ENCODE data around the gene UPF3A.
A peak's percentile ranks its signal among the peaks of the same experiment; 100 is the strongest.
"Not testable (repeated sequence)": the region's sequence is repeated elsewhere in the genome, so short reads cannot be mapped to it uniquely, and the experiment has no call there.

The UPF3A gene

GRCh38 chr13:114338959-114339358 is 57.6 kb downstream of the UPF3A start:
- no peak for TF ChIP-seq CTCF (IDR thresholded peaks at IDR 0.05; ENCODE audit: control extremely low read depth, extremely low read depth, low read depth, missing control alignments)
- ChIA-PET POLR2A (no interaction called here), CTCF (interaction anchor here (0.6 to 1.5 kb wide), 4 partner anchors 11 to 29 kb away, joined by 3 read pairs; no protein-coding TSS in a partner anchor)
- no peak for DNase-seq (ENCODE audit: extremely low spot score)

DNA sequence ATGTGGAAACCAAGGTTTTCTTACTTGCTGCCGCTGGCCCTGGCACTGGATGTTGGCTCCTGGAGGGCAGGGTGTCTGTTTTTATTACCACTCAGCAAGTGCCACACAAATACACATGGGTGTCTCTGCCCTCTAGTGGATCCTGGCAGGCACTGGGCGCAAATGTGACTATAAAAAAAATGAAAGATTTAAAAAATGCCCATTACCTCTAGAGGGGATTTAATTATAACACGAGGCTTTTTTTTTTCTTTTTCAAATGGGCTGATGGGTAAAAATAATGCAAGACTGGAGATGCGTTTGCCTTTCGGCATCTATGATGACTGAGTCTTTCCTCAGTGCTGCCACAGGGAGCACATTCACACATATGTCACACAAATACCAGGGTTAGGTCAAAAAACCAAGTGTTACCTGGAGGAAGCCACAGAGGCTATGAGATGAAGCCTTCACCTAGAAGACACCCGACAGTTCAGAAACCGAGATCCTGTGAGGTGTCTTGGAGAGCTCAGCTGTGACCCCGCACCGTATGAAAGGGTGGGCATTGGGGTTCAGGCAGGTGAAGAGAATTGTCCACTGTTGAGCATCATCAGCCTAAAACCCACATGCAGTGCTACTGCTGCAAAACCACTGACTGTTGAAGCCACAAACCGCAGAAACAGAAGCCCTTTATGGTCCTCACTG is 58.6 kb downstream of the UPF3A start:
- POLR2A ChIA-PET, result no interaction called here
- CTCF ChIA-PET, result interaction anchor here (1.0 to 2.0 kb wide), 7 partner anchors 9 to 59 kb away, joined by 3 to 10 read pairs (median 5); partner anchors contain the start of gene UPF3A
- DNase-seq (ENCODE audit: extremely low spot score), result no peak
- peak; percentile 66 for TF ChIP-seq CTCF (IDR thresholded peaks at IDR 0.05; ENCODE audit: control extremely low read depth, extremely low read depth, low read depth, missing control alignments)

DNA sequence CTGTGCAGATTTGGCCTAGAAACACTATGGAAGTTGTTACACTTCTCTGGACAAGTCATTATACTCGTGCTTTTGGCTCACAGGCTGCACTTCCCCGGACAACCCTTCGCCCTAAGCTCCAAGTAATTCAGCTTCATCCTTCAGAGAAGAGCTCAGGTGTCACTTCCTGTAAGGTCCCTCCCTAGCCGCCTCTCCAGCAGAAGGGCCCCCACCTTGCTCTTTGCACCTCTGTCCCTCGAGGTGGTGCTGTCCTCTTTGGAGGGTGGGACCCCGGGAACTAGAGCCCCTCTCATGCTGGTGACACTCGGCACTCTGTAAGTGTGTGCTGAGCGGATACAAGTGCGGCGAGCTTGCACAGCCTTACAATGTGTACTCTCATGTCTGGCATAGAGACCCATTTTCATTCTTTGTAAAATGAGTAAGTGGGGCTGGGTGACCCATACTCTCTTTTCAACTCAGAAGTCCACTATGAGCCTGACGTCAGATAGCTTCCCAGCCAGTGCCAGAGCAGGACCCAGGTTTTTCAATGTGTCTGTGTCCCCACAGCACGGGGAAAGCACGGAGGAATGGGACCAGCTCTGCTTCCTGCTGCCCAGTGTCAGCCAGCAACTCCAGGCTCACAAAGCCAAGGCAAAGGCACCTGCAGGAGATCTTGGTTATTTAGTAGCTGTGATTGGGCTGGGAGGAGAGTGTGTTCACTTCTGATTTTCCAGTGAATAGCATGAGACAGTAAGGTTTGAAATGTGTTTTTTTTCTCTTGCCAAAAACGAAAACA is 59.8 kb downstream of the UPF3A start:
- ChIA-PET CTCF (interaction anchor here (1.0 to 2.0 kb wide), 8 partner anchors 8 to 60 kb away, joined by 3 to 10 read pairs (median 5); partner anchors contain the start of gene UPF3A), POLR2A (interaction anchor here (0.7 kb wide), 1 partner anchor 60 kb away, joined by 3 read pairs; the partner anchor contains the start of gene UPF3A)
- DNase-seq (ENCODE audit: extremely low spot score), result no peak
- no peak for TF ChIP-seq CTCF (IDR thresholded peaks at IDR 0.05; ENCODE audit: control extremely low read depth, extremely low read depth, low read depth, missing control alignments)

DNA sequence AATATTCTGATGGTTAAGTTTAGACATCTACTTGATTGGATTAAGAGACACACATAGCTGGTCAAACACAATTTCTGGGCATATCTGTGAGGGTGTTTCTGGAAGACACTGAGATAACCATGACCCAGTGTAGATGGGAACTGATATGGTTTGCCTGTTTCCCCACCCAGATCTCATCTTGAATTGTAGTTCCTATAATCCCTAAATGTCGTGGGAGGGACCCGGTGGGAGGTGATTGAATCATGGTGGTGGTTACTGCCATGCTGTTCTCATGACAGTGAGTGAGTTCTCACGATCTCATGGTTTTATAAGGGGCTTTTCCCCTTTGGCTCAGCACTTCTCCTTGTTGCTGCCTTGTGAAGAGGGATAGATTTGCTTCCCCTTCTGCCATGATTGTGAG is 65.9 kb downstream of the UPF3A start:
- DNase-seq (ENCODE audit: extremely low spot score); POLR2A ChIA-PET: not testable (repeated sequence)
- CTCF ChIA-PET, result interaction anchor here (1.9 kb wide), 1 partner anchor 10 kb away, joined by 8 read pairs; no protein-coding TSS in a partner anchor

GRCh38 chr13:114352763-114353162 is 71.4 kb downstream of the UPF3A start:
- CTCF ChIA-PET, result interaction anchor here (1.4 kb wide), 1 partner anchor 11 kb away, joined by 3 read pairs; no protein-coding TSS in a partner anchor
- POLR2A ChIA-PET; DNase-seq (ENCODE audit: extremely low spot score): not testable (repeated sequence)
- TF ChIP-seq CTCF (IDR thresholded peaks at IDR 0.05; ENCODE audit: control extremely low read depth, extremely low read depth, low read depth, missing control alignments), result peak; percentile 17

DNA sequence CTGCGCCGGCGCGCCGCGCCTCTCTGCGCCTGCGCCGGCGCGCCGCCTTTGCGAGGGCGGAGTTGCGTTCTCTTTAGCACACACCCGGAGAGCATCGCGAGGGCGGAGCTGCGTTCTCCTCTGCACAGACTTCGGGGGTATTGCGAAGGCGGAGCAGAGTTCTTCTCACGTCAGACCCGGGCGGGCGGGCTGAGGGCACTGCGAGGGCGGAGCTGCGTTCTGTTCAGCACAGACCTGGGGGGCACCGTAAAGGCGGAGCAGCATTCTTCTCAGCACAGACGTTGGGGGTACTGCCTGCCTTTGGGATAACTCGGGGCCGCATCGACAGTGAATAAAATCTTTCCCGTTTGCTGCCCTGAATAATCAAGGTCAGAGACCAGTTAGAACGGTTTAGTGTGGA is 72.0 kb downstream of the UPF3A start:
- DNase-seq (ENCODE audit: extremely low spot score); POLR2A ChIA-PET: not testable (repeated sequence)
- CTCF ChIA-PET, result interaction anchor here (1.4 kb wide), 1 partner anchor 12 kb away, joined by 3 read pairs; no protein-coding TSS in a partner anchor

Data from GM10248 (cell line).